LNCaP clone FGC (cell line): ENCODE results near the gene GRM1.
"Not testable (repeated sequence)": the region's sequence is repeated elsewhere in the genome, so short reads cannot be mapped to it uniquely, and the experiment has no call there.

Source experiments
- DNase-seq: peaks from one replicate; pipeline ENCODE4 v3.0.0-alpha.2; 2011; ENCODE audit warnings: low read depth
- H3K4me3 ChIP-seq: 2 replicates; pipeline ENCODE4 v1.5.1; 2011; ENCODE audit warnings: mild to moderate bottlenecking, low read depth, low read length, control low read depth
- TF ChIP-seq, protein P1 (sequence below): IDR thresholded peaks from 2 replicates; pipeline ENCODE4 v1.5.1; 2012; ENCODE audit warnings: mild to moderate bottlenecking; ENCODE audit not compliant: control insufficient read depth, insufficient read depth; ENCODE audit errors: extremely low read depth

GRM1 gene

DNA sequence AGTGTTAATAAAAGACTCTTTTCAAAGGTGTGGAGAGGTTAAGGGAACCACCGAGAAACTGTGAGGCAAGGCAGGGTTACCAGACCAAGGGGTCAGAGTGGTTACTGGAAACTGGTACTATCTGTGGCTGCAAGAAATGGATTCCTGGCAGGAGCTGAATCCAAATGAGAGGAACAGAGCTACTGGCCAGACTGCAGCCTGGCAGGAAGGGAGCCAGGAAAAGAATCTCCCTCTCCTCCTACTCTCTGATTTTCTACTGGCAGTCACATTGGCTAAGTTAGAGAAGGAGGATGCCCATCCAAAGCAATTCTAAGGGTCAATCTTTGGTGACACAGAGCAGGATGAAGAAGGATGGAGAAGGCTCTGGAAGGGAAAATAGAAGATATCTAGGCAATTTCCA, 211.5 kb downstream of the GRM1 start:
- TF ChIP-seq, protein P1, sequence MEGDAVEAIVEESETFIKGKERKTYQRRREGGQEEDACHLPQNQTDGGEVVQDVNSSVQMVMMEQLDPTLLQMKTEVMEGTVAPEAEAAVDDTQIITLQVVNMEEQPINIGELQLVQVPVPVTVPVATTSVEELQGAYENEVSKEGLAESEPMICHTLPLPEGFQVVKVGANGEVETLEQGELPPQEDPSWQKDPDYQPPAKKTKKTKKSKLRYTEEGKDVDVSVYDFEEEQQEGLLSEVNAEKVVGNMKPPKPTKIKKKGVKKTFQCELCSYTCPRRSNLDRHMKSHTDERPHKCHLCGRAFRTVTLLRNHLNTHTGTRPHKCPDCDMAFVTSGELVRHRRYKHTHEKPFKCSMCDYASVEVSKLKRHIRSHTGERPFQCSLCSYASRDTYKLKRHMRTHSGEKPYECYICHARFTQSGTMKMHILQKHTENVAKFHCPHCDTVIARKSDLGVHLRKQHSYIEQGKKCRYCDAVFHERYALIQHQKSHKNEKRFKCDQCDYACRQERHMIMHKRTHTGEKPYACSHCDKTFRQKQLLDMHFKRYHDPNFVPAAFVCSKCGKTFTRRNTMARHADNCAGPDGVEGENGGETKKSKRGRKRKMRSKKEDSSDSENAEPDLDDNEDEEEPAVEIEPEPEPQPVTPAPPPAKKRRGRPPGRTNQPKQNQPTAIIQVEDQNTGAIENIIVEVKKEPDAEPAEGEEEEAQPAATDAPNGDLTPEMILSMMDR = no peak
- H3K4me3 ChIP-seq = no peak overlapping the region
- DNase-seq = no peak

GRCh38 chr6:146240807-146241206, 211.9 kb downstream of the GRM1 start:
- H3K4me3 ChIP-seq = no peak overlapping the region
- no peak for DNase-seq
- TF ChIP-seq, protein P1 = no peak

DNA sequence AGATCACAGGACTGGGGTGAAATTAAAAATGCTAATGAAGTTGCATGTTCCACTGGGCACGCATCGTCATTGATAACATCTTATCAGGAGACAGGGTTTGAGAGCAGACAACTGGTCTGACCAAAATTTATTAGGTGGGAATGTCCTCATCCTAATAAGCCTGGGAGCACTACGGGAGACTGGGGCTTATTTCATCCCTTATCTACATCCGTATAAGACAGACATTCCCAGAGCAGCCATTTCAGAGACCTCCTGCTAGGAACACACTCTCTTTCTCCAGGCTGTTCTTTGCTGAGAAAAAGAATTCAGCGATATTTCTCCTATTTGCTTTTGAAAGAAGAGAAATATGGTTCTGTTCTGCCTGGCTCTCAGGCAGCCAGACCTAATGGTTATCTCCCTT, 214.8 kb downstream of the GRM1 start:
- not testable (repeated sequence) for H3K4me3 ChIP-seq, DNase-seq

- H3K4me3 ChIP-seq = no peak overlapping the region
- no peak for DNase-seq
- TF ChIP-seq, protein P1 = no peak
Observed at GRCh38 chr6:146244630-146245143, 215.8 kb downstream of the GRM1 start.

- TF ChIP-seq, protein P1 = no peak
- DNase-seq = no peak
- H3K4me3 ChIP-seq = no peak overlapping the region
Observed at GRCh38 chr6:146246028-146246427, 217.2 kb downstream of the GRM1 start.

DNA sequence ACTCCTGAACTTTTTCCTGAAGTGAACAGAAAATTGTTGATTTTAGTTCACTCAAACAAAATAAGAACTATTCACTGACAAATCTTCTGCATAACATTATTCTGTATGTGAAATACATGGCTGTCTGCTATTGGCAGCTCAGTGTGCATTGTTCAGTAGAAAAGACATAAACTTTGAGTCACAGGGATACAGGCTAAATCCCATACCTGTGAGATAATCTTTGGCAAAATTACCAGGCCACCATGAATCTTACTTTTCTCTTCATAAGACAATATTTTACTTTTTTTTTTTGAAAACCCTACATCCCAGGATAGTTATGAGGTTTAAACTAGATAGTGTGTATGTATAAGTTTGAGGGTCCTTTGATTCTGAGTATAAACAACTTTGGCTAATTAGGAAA, 224.8 kb downstream of the GRM1 start:
- DNase-seq = no peak
- H3K4me3 ChIP-seq = no peak overlapping the region
- TF ChIP-seq, protein P1 = no peak

- TF ChIP-seq, protein P1 = no peak
- H3K4me3 ChIP-seq = no peak overlapping the region
- no peak for DNase-seq
Observed at GRCh38 chr6:146258206-146258605, 229.3 kb downstream of the GRM1 start.
